ENCODE measurements around the gene ARVCF.
"Not testable (repeated sequence)": the region's sequence is repeated elsewhere in the genome, so short reads cannot be mapped to it uniquely, and the experiment has no call there.

The ARVCF gene

GRCh38 chr22:19929586-19930550, 86.8 kb downstream of the ARVCF start:
- DNase-seq, result no peak
- no peak overlapping the region for H3K4me3 Mint-ChIP-seq
- no peak for TF ChIP-seq CTCF (IDR thresholded peaks at IDR 0.05)
- peaks cover 4% of the 10 kb centered on the region for H3K36me3 Mint-ChIP-seq (ENCODE audit: low read depth)
- H3K4me1 Mint-ChIP-seq, result no peaks in the 10 kb centered on the region
- H3K27ac Mint-ChIP-seq, result no peak overlapping the region
- H3K27me3 Mint-ChIP-seq (ENCODE audit: low read depth, poor library complexity), result peaks cover 5% of the 10 kb centered on the region
- peaks cover 3% of the 10 kb centered on the region for H3K9me3 Mint-ChIP-seq

- H3K9me3 Mint-ChIP-seq, result no peaks in the 10 kb centered on the region
- H3K4me3 Mint-ChIP-seq, result no peak overlapping the region
- no peak for DNase-seq
- peaks cover 12% of the 10 kb centered on the region for H3K36me3 Mint-ChIP-seq (ENCODE audit: low read depth)
- H3K27me3 Mint-ChIP-seq (ENCODE audit: low read depth, poor library complexity), result peaks cover 9% of the 10 kb centered on the region
- no peak overlapping the region for H3K27ac Mint-ChIP-seq
- no peak for TF ChIP-seq CTCF (IDR thresholded peaks at IDR 0.05)
- no peaks in the 10 kb centered on the region for H3K4me1 Mint-ChIP-seq
Observed at GRCh38 chr22:19928207-19928606, 88.4 kb downstream of the ARVCF start.

- DNase-seq, result no peak
- Mint-ChIP-seq H3K4me3 (no peak overlapping the region), H3K4me1 (no peaks in the 10 kb centered on the region), H3K36me3 (ENCODE audit: low read depth) (peaks cover 12% of the 10 kb centered on the region), H3K9me3 (no peaks in the 10 kb centered on the region), H3K27ac (no peak overlapping the region), H3K27me3 (ENCODE audit: low read depth, poor library complexity) (peaks cover 7% of the 10 kb centered on the region)
- no peak for TF ChIP-seq CTCF (IDR thresholded peaks at IDR 0.05)
Observed at GRCh38 chr22:19927696-19928095, 88.9 kb downstream of the ARVCF start.

GRCh38 chr22:19926028-19926427, 90.6 kb downstream of the ARVCF start:
- Mint-ChIP-seq H3K36me3 (ENCODE audit: low read depth) (peaks cover 12% of the 10 kb centered on the region), H3K27me3 (ENCODE audit: low read depth, poor library complexity) (peaks cover 10% of the 10 kb centered on the region)
- not testable (repeated sequence) for H3K4me1 Mint-ChIP-seq, H3K9me3 Mint-ChIP-seq, H3K4me3 Mint-ChIP-seq, DNase-seq, H3K27ac Mint-ChIP-seq

- H3K36me3 Mint-ChIP-seq (ENCODE audit: low read depth), result peaks cover 12% of the 10 kb centered on the region
- DNase-seq, result no peak
- H3K4me1 Mint-ChIP-seq, result no peaks in the 10 kb centered on the region
- H3K9me3 Mint-ChIP-seq, result no peaks in the 10 kb centered on the region
- H3K4me3 Mint-ChIP-seq, result no peak overlapping the region
- no peak for TF ChIP-seq CTCF (IDR thresholded peaks at IDR 0.05)
- peaks cover 10% of the 10 kb centered on the region for H3K27me3 Mint-ChIP-seq (ENCODE audit: low read depth, poor library complexity)
- H3K27ac Mint-ChIP-seq, result no peak overlapping the region
Observed at GRCh38 chr22:19923914-19924513, 92.6 kb downstream of the ARVCF start.

- no peak for TF ChIP-seq CTCF (IDR thresholded peaks at IDR 0.05)
Observed at GRCh38 chr22:19921544-19922081, 95.0 kb downstream of the ARVCF start.

More at GRCh38 chr22:19921544-19922081, 95.0 kb downstream of the ARVCF start:
- no peak overlapping the region for H3K4me3 Mint-ChIP-seq
- H3K9me3 Mint-ChIP-seq, result no peaks in the 10 kb centered on the region
- no peaks in the 10 kb centered on the region for H3K4me1 Mint-ChIP-seq
- H3K27me3 Mint-ChIP-seq (ENCODE audit: low read depth, poor library complexity), result peaks cover 13% of the 10 kb centered on the region
- DNase-seq, result no peak
- peak overlapping the region; percentile 52 for H3K27ac Mint-ChIP-seq
- peaks cover 8% of the 10 kb centered on the region for H3K36me3 Mint-ChIP-seq (ENCODE audit: low read depth)
